Activated naive CD4-positive, alpha-beta T cell treated with anti-CD3 and anti-CD28 coated beads, Interleukin-2, amount 50 U/mL, for 24 hours (primary cell): ENCODE measurements around the gene HOXC13.
A peak's percentile ranks its signal among the peaks of the same experiment; 100 is the strongest.

Source experiments
- H3K27ac Mint-ChIP-seq: one replicate; pipeline ENCODE4 v1.8.0; 2021; ENCODE audit warnings: mild to moderate bottlenecking, mixed read lengths
- H3K27me3 Mint-ChIP-seq: one replicate; pipeline ENCODE4 v1.8.0; 2021; ENCODE audit warnings: mixed read lengths
- H3K36me3 Mint-ChIP-seq: one replicate; pipeline ENCODE4 v1.8.0; 2021; ENCODE audit warnings: mixed read lengths
- H3K4me1 Mint-ChIP-seq: one replicate; pipeline ENCODE4 v1.8.0; 2021; ENCODE audit warnings: mixed read lengths
- H3K4me3 Mint-ChIP-seq: one replicate; pipeline ENCODE4 v1.8.0; 2021; ENCODE audit warnings: mild to moderate bottlenecking, mixed read lengths
- H3K9me3 Mint-ChIP-seq: one replicate; pipeline ENCODE4 v1.8.0; 2021; ENCODE audit warnings: mixed read lengths

HOXC13 gene

GRCh38 chr12:53938326-53939140, at the start of gene HOXC13:
HOXC13 (plus strand) TSS chr12:53938831; CDS start chr12:53938907, 76 bp downstream.
- Mint-ChIP-seq H3K9me3 (peaks cover 10% of the 10 kb centered on the region), H3K4me3 (peak within 1 kb of the TSS; percentile 3), H3K36me3 (peaks cover 4% of the 10 kb centered on the region), H3K27me3 (peaks cover 75% of the 10 kb centered on the region), H3K4me1 (peaks cover 21% of the 10 kb centered on the region), H3K27ac (no peak within 1 kb of the TSS)

GRCh38 chr12:53890081-53890480, 48.5 kb upstream of the HOXC13 start:
- Mint-ChIP-seq H3K36me3 (no peaks in the 10 kb centered on the region), H3K9me3 (no peaks in the 10 kb centered on the region), H3K4me3 (no peak overlapping the region), H3K27me3 (peaks cover 48% of the 10 kb centered on the region), H3K4me1 (no peaks in the 10 kb centered on the region), H3K27ac (no peak overlapping the region)

GRCh38 chr12:53892762-53893395, 45.8 kb upstream of the HOXC13 start:
- H3K4me1 Mint-ChIP-seq = no peaks in the 10 kb centered on the region
- H3K27ac Mint-ChIP-seq = no peak overlapping the region
- H3K9me3 Mint-ChIP-seq = no peaks in the 10 kb centered on the region
- no peak overlapping the region for H3K4me3 Mint-ChIP-seq
- no peaks in the 10 kb centered on the region for H3K36me3 Mint-ChIP-seq
- H3K27me3 Mint-ChIP-seq = peaks cover 54% of the 10 kb centered on the region

GRCh38 chr12:53899230-53899629, 39.4 kb upstream of the HOXC13 start:
- Mint-ChIP-seq H3K27me3 (peaks cover 53% of the 10 kb centered on the region), H3K36me3 (no peaks in the 10 kb centered on the region), H3K4me3 (no peak overlapping the region), H3K9me3 (no peaks in the 10 kb centered on the region), H3K27ac (no peak overlapping the region), H3K4me1 (no peaks in the 10 kb centered on the region)

GRCh38 chr12:53907103-53907502, 31.5 kb upstream of the HOXC13 start:
- H3K27ac Mint-ChIP-seq = no peak overlapping the region
- no peak overlapping the region for H3K4me3 Mint-ChIP-seq
- no peaks in the 10 kb centered on the region for H3K36me3 Mint-ChIP-seq
- H3K4me1 Mint-ChIP-seq = no peaks in the 10 kb centered on the region
- H3K9me3 Mint-ChIP-seq = no peaks in the 10 kb centered on the region
- peaks cover 30% of the 10 kb centered on the region for H3K27me3 Mint-ChIP-seq

- no peaks in the 10 kb centered on the region for H3K36me3 Mint-ChIP-seq
- no peaks in the 10 kb centered on the region for H3K9me3 Mint-ChIP-seq
- H3K4me3 Mint-ChIP-seq = no peak overlapping the region
- no peaks in the 10 kb centered on the region for H3K4me1 Mint-ChIP-seq
- peaks cover 51% of the 10 kb centered on the region for H3K27me3 Mint-ChIP-seq
- no peak overlapping the region for H3K27ac Mint-ChIP-seq
Measured at GRCh38 chr12:53916788-53917655, 21.6 kb upstream of the HOXC13 start.

- Mint-ChIP-seq H3K27me3 (peaks cover 76% of the 10 kb centered on the region), H3K4me1 (no peaks in the 10 kb centered on the region), H3K27ac (no peak overlapping the region), H3K9me3 (peaks cover 6% of the 10 kb centered on the region), H3K4me3 (no peak overlapping the region), H3K36me3 (peaks cover 3% of the 10 kb centered on the region)
Measured at GRCh38 chr12:53924521-53925405, 13.9 kb upstream of the HOXC13 start.

- H3K4me1 Mint-ChIP-seq = no peaks in the 10 kb centered on the region
- peaks cover 6% of the 10 kb centered on the region for H3K9me3 Mint-ChIP-seq
- H3K27me3 Mint-ChIP-seq = peaks cover 81% of the 10 kb centered on the region
- H3K36me3 Mint-ChIP-seq = peaks cover 3% of the 10 kb centered on the region
- no peak overlapping the region for H3K4me3 Mint-ChIP-seq
- H3K27ac Mint-ChIP-seq = no peak overlapping the region
Measured at GRCh38 chr12:53927220-53928029, 11.2 kb upstream of the HOXC13 start.

- Mint-ChIP-seq H3K27me3 (peaks cover 82% of the 10 kb centered on the region), H3K4me3 (no peak overlapping the region), H3K9me3 (peaks cover 6% of the 10 kb centered on the region), H3K36me3 (peaks cover 3% of the 10 kb centered on the region), H3K27ac (no peak overlapping the region), H3K4me1 (no peaks in the 10 kb centered on the region)
Measured at GRCh38 chr12:53928054-53928835, 10.4 kb upstream of the HOXC13 start.

GRCh38 chr12:53929527-53929926, 9.1 kb upstream of the HOXC13 start:
- Mint-ChIP-seq H3K4me3 (no peak overlapping the region), H3K27me3 (peaks cover 83% of the 10 kb centered on the region), H3K4me1 (no peaks in the 10 kb centered on the region), H3K9me3 (peaks cover 6% of the 10 kb centered on the region), H3K36me3 (peaks cover 3% of the 10 kb centered on the region), H3K27ac (no peak overlapping the region)

GRCh38 chr12:53930591-53931255, 7.9 kb upstream of the HOXC13 start:
- Mint-ChIP-seq H3K36me3 (peaks cover 3% of the 10 kb centered on the region), H3K27me3 (peaks cover 87% of the 10 kb centered on the region), H3K4me3 (no peak overlapping the region), H3K9me3 (peaks cover 6% of the 10 kb centered on the region), H3K27ac (peak overlapping the region; percentile 43), H3K4me1 (peaks cover 7% of the 10 kb centered on the region)

GRCh38 chr12:53931844-53932581, 6.6 kb upstream of the HOXC13 start:
- H3K9me3 Mint-ChIP-seq = peaks cover 6% of the 10 kb centered on the region
- H3K27me3 Mint-ChIP-seq = peaks cover 84% of the 10 kb centered on the region
- peaks cover 3% of the 10 kb centered on the region for H3K36me3 Mint-ChIP-seq
- no peak overlapping the region for H3K4me3 Mint-ChIP-seq
- no peak overlapping the region for H3K27ac Mint-ChIP-seq
- H3K4me1 Mint-ChIP-seq = peaks cover 13% of the 10 kb centered on the region

- Mint-ChIP-seq H3K36me3 (peaks cover 3% of the 10 kb centered on the region), H3K4me1 (peaks cover 16% of the 10 kb centered on the region), H3K27me3 (peaks cover 85% of the 10 kb centered on the region), H3K4me3 (no peak overlapping the region), H3K27ac (no peak overlapping the region), H3K9me3 (peaks cover 6% of the 10 kb centered on the region)
Measured at GRCh38 chr12:53932915-53933314, 5.7 kb upstream of the HOXC13 start.
